Aorta (tissue), 5 donors: ENCODE measurements around the gene SMIM41. TPM values are rescaled to one million over a fixed set of nuclear protein-coding genes. Genes with fewer than 3 reads are reported as not detected.

Experiments used
- ATAC-seq: fragments of 200-7000 bp; cut with Tn5 transposase; one replicate; pipeline ENCODE4 v1.9.1; 2022; ENCODE audit warnings: moderate library complexity; ENCODE audit not compliant: low FRiP score
- DNase-seq, 2 donors: peaks; one replicate each; pipeline ENCODE4 v3.0.0-alpha.2; 2020
- H3K27ac ChIP-seq, 2 donors: one replicate each; pipeline ENCODE4 v1.5.1; 2013; ENCODE audit warnings: low read length in 2 of 2, mild to moderate bottlenecking in 2 of 2, moderate library complexity in 2 of 2, control low read depth in 1 of 2, inconsistent platforms in 1 of 2, low read depth in 1 of 2
- H3K27me3 ChIP-seq, 2 donors: one replicate each; pipeline ENCODE4 v1.6.1; 2013; ENCODE audit warnings: control low read depth in 1 of 2, low read length in 1 of 2, mild to moderate bottlenecking in 1 of 2, moderate library complexity in 1 of 2; ENCODE audit not compliant: insufficient read depth in 2 of 2, control insufficient read depth in 1 of 2
- H3K36me3 ChIP-seq, 2 donors: one replicate each; pipeline ENCODE4 v1.6.1; 2013; ENCODE audit warnings: control low read depth in 1 of 2, low read length in 1 of 2, mild to moderate bottlenecking in 1 of 2; ENCODE audit not compliant: insufficient read depth in 2 of 2, control insufficient read depth in 1 of 2
- H3K4me1 ChIP-seq, 2 donors: one replicate each; pipeline ENCODE4 v1.6.1; 2013; ENCODE audit warnings: low read length in 2 of 2, control low read depth in 1 of 2, mild to moderate bottlenecking in 1 of 2, moderate library complexity in 1 of 2; ENCODE audit not compliant: insufficient read depth in 2 of 2, control insufficient read depth in 1 of 2
- H3K4me3 ChIP-seq, 2 donors: one replicate each; pipeline ENCODE4 v1.5.1; 2013; ENCODE audit warnings: low read length in 2 of 2, control low read depth in 1 of 2, mild to moderate bottlenecking in 1 of 2
- H3K9me3 ChIP-seq: one replicate; pipeline ENCODE4 v1.6.1; 2013; ENCODE audit warnings: mild to moderate bottlenecking, low read length; ENCODE audit not compliant: control insufficient read depth
- WGBS, 2 donors: extraction: QIAGEN DNeasy Blood & Tissue Kit; methylation state at CpG; one replicate each; pipeline ENCODE4 v1.1.7; 2013; 5-methylcytosine and 5-hydroxymethylcytosine counted together
- intact Hi-C, 2 donors: fragments of 100-400 bp; cut with DNase I; formaldehyde crosslinking; loops; one replicate each; pipeline versions ENCODE4 v1.14.2 to v1.15.0; 2022
- polyA plus RNA-seq, 2 donors: library from polyadenylated mRNA; stranded (reverse); fragments of 200-250 nt; gene quantifications; one replicate each; pipeline ENCODE4 v1.2.3, GENCODE V29; 2013
- total RNA-seq, 2 donors: library from RNA; stranded (reverse); fragmentation: NEBNext Ultra II Directional; extraction: Animal tissue kit (Norgen Biotek cat#: 25700); gene quantifications; one replicate each; pipeline ENCODE4 v1.2.1, GENCODE V29; 2021
- donor health status: healthy with polysubstance abuse.
- donor health status: Bipolar disorder and iron deficiency.
- donor health status: DM: no; HTN: no; CAD: no.
- donor health status: DM: no; HTN: no; CAD: no.
- donor health status: DM: yes; HTN: yes; CAD: no.

SMIM41 gene
- total and polyA plus RNA-seq, 4 donors = 0.84 TPM; not detected in 3

GRCh38 chr12:52037248-52037861, 42.1 kb upstream of the SMIM41 start:
- H3K27ac ChIP-seq = peak overlapping the region; percentile 91 to 99
- no peaks in the 10 kb centered on the region for H3K9me3 ChIP-seq
- intact Hi-C loops = no loop called here
- no peaks in the 10 kb centered on the region for H3K27me3 ChIP-seq
- no peaks in the 10 kb centered on the region for H3K4me1 ChIP-seq
- DNase-seq = peak; percentile 85 to 92
- H3K36me3 ChIP-seq = no peaks in the 10 kb centered on the region
- WGBS, 2 donors = 1% methylated on average over 44 to 59 of the region's 59 CpGs
- H3K4me3 ChIP-seq = peak overlapping the region; percentile 51 to 87
- peak; percentile 51 for ATAC-seq

GRCh38 chr12:52038447-52038846, 41.1 kb upstream of the SMIM41 start:
- H3K4me1 ChIP-seq = no peaks in the 10 kb centered on the region
- DNase-seq (peak in 1 of 2 donors; percentile 71), ATAC-seq (no peak)
- no peaks in the 10 kb centered on the region for H3K36me3 ChIP-seq
- H3K27me3 ChIP-seq = no peaks in the 10 kb centered on the region
- 38 to 39% methylated on average over 6 of the region's 6 CpGs for WGBS, 2 donors
- H3K4me3 ChIP-seq = no peak overlapping the region
- peak overlapping the region in 1 of 2 donors; percentile 73 for H3K27ac ChIP-seq
- no peaks in the 10 kb centered on the region for H3K9me3 ChIP-seq
- intact Hi-C loops = no loop called here

GRCh38 chr12:52041035-52041434, 38.5 kb upstream of the SMIM41 start:
- no peak for DNase-seq
- 81% methylated on average over 3 of the region's 3 CpGs for WGBS, 2 donors

GRCh38 chr12:52041695-52042123, 37.8 kb upstream of the SMIM41 start:
- DNase-seq (peak; percentile 67 to 86), ATAC-seq (no peak)
- intact Hi-C loops = no loop called here
- WGBS, 2 donors = 46 to 48% methylated on average over 6 of the region's 6 CpGs
- peak overlapping the region in 1 of 2 donors; percentile 97 for H3K27ac ChIP-seq
- H3K36me3 ChIP-seq = no peaks in the 10 kb centered on the region
- H3K4me3 ChIP-seq = no peak overlapping the region
- H3K4me1 ChIP-seq = no peaks in the 10 kb centered on the region
- no peaks in the 10 kb centered on the region for H3K9me3 ChIP-seq
- no peaks in the 10 kb centered on the region for H3K27me3 ChIP-seq

More at GRCh38 chr12:52041035-52041434, 38.5 kb upstream of the SMIM41 start:
- H3K4me3 ChIP-seq = no peak overlapping the region
- H3K27me3 ChIP-seq = no peaks in the 10 kb centered on the region
- H3K36me3 ChIP-seq = no peaks in the 10 kb centered on the region
- ATAC-seq = no peak
- no peaks in the 10 kb centered on the region for H3K9me3 ChIP-seq
- H3K4me1 ChIP-seq = no peaks in the 10 kb centered on the region
- intact Hi-C loops = no loop called here
- peak overlapping the region in 1 of 2 donors; percentile 97 for H3K27ac ChIP-seq

GRCh38 chr12:52042706-52043385, 36.7 kb upstream of the SMIM41 start:
- Histone ChIP-seq H3K4me3 (no peak overlapping the region), H3K36me3 (no peaks in the 10 kb centered on the region), H3K27me3 (no peaks in the 10 kb centered on the region), H3K9me3 (no peaks in the 10 kb centered on the region), H3K27ac (peak overlapping the region; percentile 88 to 97), H3K4me1 (no peaks in the 10 kb centered on the region)
- ATAC-seq (peak; percentile 51), DNase-seq (peak in 1 of 2 donors; percentile 55)
- intact Hi-C loops = no loop called here
- WGBS, 2 donors = 19 to 29% methylated on average over 8 of the region's 8 CpGs

- 7 to 10% methylated on average over 21 of the region's 21 CpGs for WGBS, 2 donors
- H3K9me3 ChIP-seq = no peaks in the 10 kb centered on the region
- no peaks in the 10 kb centered on the region for H3K36me3 ChIP-seq
- H3K4me1 ChIP-seq = no peaks in the 10 kb centered on the region
- ATAC-seq (peak; percentile 66), DNase-seq (peak; percentile 84 to 95)
- no peak overlapping the region for H3K4me3 ChIP-seq
- intact Hi-C loops = no loop called here
- H3K27me3 ChIP-seq = no peaks in the 10 kb centered on the region
- H3K27ac ChIP-seq = peak overlapping the region; percentile 88 to 97
Measured at GRCh38 chr12:52043386-52044212, 35.9 kb upstream of the SMIM41 start.

- H3K4me1 ChIP-seq = no peaks in the 10 kb centered on the region
- no peaks in the 10 kb centered on the region for H3K36me3 ChIP-seq
- no peaks in the 10 kb centered on the region for H3K9me3 ChIP-seq
- H3K4me3 ChIP-seq = no peak overlapping the region
- DNase-seq = peak; percentile 91 to 96
- intact Hi-C loops = no loop called here
- 7 to 10% methylated on average over 18 of the region's 18 CpGs for WGBS, 2 donors
- ATAC-seq = peak; percentile 87
- no peaks in the 10 kb centered on the region for H3K27me3 ChIP-seq
- peak overlapping the region; percentile 88 to 97 for H3K27ac ChIP-seq
Measured at GRCh38 chr12:52044292-52044983, 35.1 kb upstream of the SMIM41 start.

GRCh38 chr12:52045794-52046199, 33.7 kb upstream of the SMIM41 start:
- H3K27ac ChIP-seq = no peak overlapping the region
- intact Hi-C loops = no loop called here
- H3K4me3 ChIP-seq = no peak overlapping the region
- ATAC-seq (no peak), DNase-seq (peak in 1 of 2 donors; percentile 77)
- no peaks in the 10 kb centered on the region for H3K9me3 ChIP-seq
- no peaks in the 10 kb centered on the region for H3K4me1 ChIP-seq
- 51 to 62% methylated on average over 4 of the region's 4 CpGs for WGBS, 2 donors
- no peaks in the 10 kb centered on the region for H3K27me3 ChIP-seq
- H3K36me3 ChIP-seq = no peaks in the 10 kb centered on the region
